VCaP (cell line): Measurements from ENCODE around the gene GPX7.

ENCODE experiments used
- H3K27ac ChIP-seq: fragments of 450-650 bp; 2 replicates; pipeline ENCODE4 v1.5.1; 2017
- CTCF ChIP-seq: fragments of 450-650 bp; conservative IDR thresholded peaks from 2 replicates; pipeline ENCODE4 v1.5.1; 2017; ENCODE audit warnings: mild to moderate bottlenecking, moderate library complexity

GPX7 gene

GRCh38 chr1:52599236-52599635 is 2.9 kb upstream of the GPX7 start:
- H3K27ac ChIP-seq = no peak overlapping the region
- no peak for TF ChIP-seq CTCF

GRCh38 chr1:52600533-52601179 is 1.5 kb upstream of the GPX7 start:
- no peak for TF ChIP-seq CTCF
- no peak overlapping the region for H3K27ac ChIP-seq

- TF ChIP-seq CTCF = no peak
- H3K27ac ChIP-seq = no peak overlapping the region
Measured at GRCh38 chr1:52601519-52601918, 652 bp upstream of the GPX7 start.

- peak overlapping the region; percentile 37; the same call in 1 of the 2 replicates for H3K27ac ChIP-seq
- TF ChIP-seq CTCF = no peak
Measured at GRCh38 chr1:52602856-52603600, 857 bp downstream of the GPX7 start.

GRCh38 chr1:52603630-52604029 is 1.5 kb downstream of the GPX7 start:
- no peak overlapping the region for H3K27ac ChIP-seq
- TF ChIP-seq CTCF = no peak

- no peak overlapping the region for H3K27ac ChIP-seq
Measured at GRCh38 chr1:52604063-52604770, 2.0 kb downstream of the GPX7 start.

More at GRCh38 chr1:52604063-52604770, 2.0 kb downstream of the GPX7 start:
- TF ChIP-seq CTCF = no peak
